HepG2 (cell line): ENCODE measurements around the gene LILRB2. TPM values are rescaled to one million over a fixed set of nuclear protein-coding genes. Genes with fewer than 3 reads are reported as not detected.
"Not testable (repeated sequence)": the region's sequence is repeated elsewhere in the genome, so short reads cannot be mapped to it uniquely, and the experiment has no call there.

ENCODE experiments used
- ATAC-seq: fragments of 200-7000 bp; cut with Tn5 transposase; 3 replicates; pipeline ENCODE4 v1.9.1; 2020; ENCODE audit warnings: mild to moderate bottlenecking, moderate library complexity
- BruUV-seq: library from RNA; stranded (reverse); fragments of 400-500 nt; replicated peaks from 2 replicates; lab custom pipeline; 2021; lab: Mats Ljungman, UMichigan
- CTCF ChIA-PET: fragments of 300-600 bp; formaldehyde crosslinking; extraction: SDS; loops from one replicate; lab custom pipeline; 2021; ENCODE audit warnings: low total read pairs, inconsistent platforms, low intra/inter-chr PET ratio; lab: Yijun Ruan, JAX
- POLR2A ChIA-PET: fragments of 350-600 bp; sonication (Branson Sonifier 250); formaldehyde crosslinking; loops from one replicate; lab custom pipeline; 2020; ENCODE audit warnings: antibody characterized with exemption, inconsistent platforms; lab: Yijun Ruan, JAX
- DNase-seq: peaks from one replicate; pipeline ENCODE4 v3.0.0-alpha.2; 2015; ENCODE audit warnings: low spot score
- FAIRE-seq: peaks from 3 replicates; lab custom pipeline; 2011; peaks lifted over from hg19 to GRCh38; lab: Jason Lieb, UNC
- H2AFZ ChIP-seq: one replicate; pipeline ENCODE4 v1.6.1; 2011; ENCODE audit warnings: low read length, inconsistent platforms
- H3K27ac ChIP-seq: fragments of 300-600 bp; 3 replicates; pipeline ENCODE4 v1.8.0; 2011; ENCODE audit warnings: mixed run types, mild to moderate bottlenecking, mixed read lengths, low read length, inconsistent platforms; ENCODE audit not compliant: insufficient read depth; ENCODE audit errors: extremely low read length
- H3K27me3 ChIP-seq, 2 experiments: fragments of 200-600 bp in 1 of 2; 2 replicates in 1 of 2; 3 replicates in 1 of 2; pipeline versions ENCODE4 v1.6.0 to v1.8.0; 2011; ENCODE audit warnings: low read length in 2 of 2, mild to moderate bottlenecking in 2 of 2, moderate library complexity in 2 of 2, inconsistent platforms in 1 of 2; ENCODE audit not compliant: insufficient read depth in 2 of 2, control insufficient read depth in 1 of 2
- H3K36me3 ChIP-seq, 2 experiments: fragments of 200-600 bp in 1 of 2; replicated peaks in 1 of 2; 2 replicates in 1 of 2; 3 replicates in 1 of 2; pipeline versions ENCODE4 v1.5.1 to v1.8.0; 2011; ENCODE audit warnings: low read length in 2 of 2, inconsistent platforms in 1 of 2; ENCODE audit not compliant: insufficient read depth in 2 of 2, control insufficient read depth in 1 of 2
- H3K4me1 ChIP-seq: 2 replicates; pipeline ENCODE4 v1.5.1; 2012; ENCODE audit warnings: low read length, inconsistent platforms; ENCODE audit not compliant: insufficient read depth
- H3K4me2 ChIP-seq: 2 replicates; pipeline ENCODE4 v1.6.0; 2011; ENCODE audit warnings: low read depth, low read length, inconsistent platforms
- H3K4me3 ChIP-seq, 3 experiments: fragments of 200-600 bp in 1 of 3; sonication (generic), shearing (Covaris generic) in 1 of 3; replicated peaks in 1 of 3; 2 replicates each; pipeline ENCODE4 v1.5.1; 2011 to 2016; ENCODE audit warnings: low read length in 3 of 3, inconsistent platforms in 2 of 3, low read depth in 2 of 3, mild to moderate bottlenecking in 2 of 3, control low read depth in 1 of 3, mixed read lengths in 1 of 3; ENCODE audit not compliant: insufficient read depth in 1 of 3
- H3K79me2 ChIP-seq: one replicate; pipeline ENCODE4 v1.6.1; 2011; ENCODE audit warnings: low read length, inconsistent platforms; ENCODE audit not compliant: insufficient read depth
- H3K9ac ChIP-seq: 2 replicates; pipeline ENCODE4 v1.6.0; 2011; ENCODE audit warnings: mild to moderate bottlenecking, low read depth, low read length, inconsistent platforms; ENCODE audit not compliant: insufficient read depth
- H3K9me3 ChIP-seq: 2 replicates; pipeline ENCODE4 v1.5.1; 2012; ENCODE audit warnings: mild to moderate bottlenecking, low read length
- H4K20me1 ChIP-seq: 2 replicates; pipeline ENCODE4 v1.6.0; 2011; ENCODE audit warnings: inconsistent platforms, mild to moderate bottlenecking, low read length, moderate library complexity; ENCODE audit not compliant: insufficient read depth
- TIGD3 ChIP-seq: sonication (generic); formaldehyde crosslinking; IDR thresholded peaks from 2 replicates; pipeline ENCODE4 v1.5.1; 2020; ENCODE audit warnings: mild to moderate bottlenecking, missing genetic modification reagents, borderline replicate concordance
- WGBS: methylation state at CpG from one replicate; pipeline ENCODE4 v1.1.6; 2017; ENCODE audit warnings: low lambda C conversion rate; 5-methylcytosine and 5-hydroxymethylcytosine counted together
- in situ Hi-C: cut with HindIII; loops from 2 replicates; pipeline ENCODE4 v1.10.0; 2017; ENCODE audit warnings: low pct_unique_long_range_greater_than_20kb; ENCODE audit not compliant: extremely low pct_ligation_motif_present
- intact Hi-C: fragments of 100-400 bp; cut with micrococcal nuclease; formaldehyde crosslinking; loops from one replicate; pipeline ENCODE4 v1.10.0; 2022; ENCODE audit not compliant: unreplicated experiment
- polyA plus RNA-seq, 8 experiments: library from polyadenylated mRNA; depleted of rRNA in 3 of 8; stranded (reverse) in 7 of 8; unstranded in 1 of 8; fragments of >200 nt; fragmentation: Illumina TruSeq in 4 of 8; extraction: Trizol in 4 of 8; gene quantifications; 2 replicates each; pipeline versions ENCODE4 v1.2.1 to v1.2.3, GENCODE V29; 2011 to 2016; ENCODE audit warnings: low read depth in 4 of 8, missing spikeins in 1 of 8, mixed read lengths in 1 of 8; ENCODE audit not compliant: insufficient read depth in 1 of 8
- total RNA-seq, 5 experiments: library from RNA; depleted of rRNA; stranded (reverse); fragments of >200 nt; fragmentation: Illumina TruSeq; extraction: Trizol; gene quantifications; 2 replicates each; pipeline ENCODE4 v1.2.3, GENCODE V29; 2016; ENCODE audit warnings: low read depth in 1 of 5
- TF ChIP-seq, protein P1 (sequence below): sonication (generic); formaldehyde crosslinking; IDR thresholded peaks from 2 replicates; pipeline ENCODE4 v1.4.0; 2020; ENCODE audit warnings: missing genetic modification reagents, borderline replicate concordance
- TF ChIP-seq, protein P2 (sequence below): sonication (generic); formaldehyde crosslinking; IDR thresholded peaks from 2 replicates; pipeline ENCODE4 v1.8.0; 2022; ENCODE audit warnings: missing genetic modification reagents, mild to moderate bottlenecking, moderate library complexity, borderline replicate concordance

LILRB2 gene
- total and polyA plus RNA-seq, 2 of the 13 experiments (the other 11 are each of a cell fraction or from before 2014, with no cell fraction given), result not detected

DNA sequence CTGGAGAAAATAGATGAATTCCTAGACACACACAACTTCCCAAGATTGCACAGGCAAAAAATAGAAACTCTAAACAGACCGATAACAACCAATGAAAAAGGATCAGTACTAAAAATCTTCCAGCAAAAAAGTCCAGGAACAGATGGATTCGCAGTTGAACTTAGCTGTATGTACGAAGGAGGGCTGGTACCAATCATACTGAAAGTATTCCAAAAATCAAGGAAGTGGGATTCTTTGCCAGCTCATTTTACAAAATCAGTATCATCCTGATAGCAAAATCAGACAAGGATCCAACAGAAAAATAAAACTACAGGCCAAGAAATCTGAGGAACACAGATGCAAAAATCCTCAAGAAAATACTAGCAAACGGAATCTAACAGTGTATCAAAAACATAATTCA is 6.5 kb upstream of the LILRB2 start (continued):
- TF ChIP-seq TIGD3 (CRISPR knock-in tag), result no peak
- TF ChIP-seq, protein P1, sequence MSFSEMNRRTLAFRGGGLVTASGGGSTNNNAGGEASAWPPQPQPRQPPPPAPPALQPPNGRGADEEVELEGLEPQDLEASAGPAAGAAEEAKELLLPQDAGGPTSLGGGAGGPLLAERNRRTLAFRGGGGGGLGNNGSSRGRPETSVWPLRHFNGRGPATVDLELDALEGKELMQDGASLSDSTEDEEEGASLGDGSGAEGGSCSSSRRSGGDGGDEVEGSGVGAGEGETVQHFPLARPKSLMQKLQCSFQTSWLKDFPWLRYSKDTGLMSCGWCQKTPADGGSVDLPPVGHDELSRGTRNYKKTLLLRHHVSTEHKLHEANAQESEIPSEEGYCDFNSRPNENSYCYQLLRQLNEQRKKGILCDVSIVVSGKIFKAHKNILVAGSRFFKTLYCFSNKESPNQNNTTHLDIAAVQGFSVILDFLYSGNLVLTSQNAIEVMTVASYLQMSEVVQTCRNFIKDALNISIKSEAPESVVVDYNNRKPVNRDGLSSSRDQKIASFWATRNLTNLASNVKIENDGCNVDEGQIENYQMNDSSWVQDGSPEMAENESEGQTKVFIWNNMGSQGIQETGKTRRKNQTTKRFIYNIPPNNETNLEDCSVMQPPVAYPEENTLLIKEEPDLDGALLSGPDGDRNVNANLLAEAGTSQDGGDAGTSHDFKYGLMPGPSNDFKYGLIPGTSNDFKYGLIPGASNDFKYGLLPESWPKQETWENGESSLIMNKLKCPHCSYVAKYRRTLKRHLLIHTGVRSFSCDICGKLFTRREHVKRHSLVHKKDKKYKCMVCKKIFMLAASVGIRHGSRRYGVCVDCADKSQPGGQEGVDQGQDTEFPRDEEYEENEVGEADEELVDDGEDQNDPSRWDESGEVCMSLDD (CRISPR knock-in tag), result no peak
- TF ChIP-seq, protein P2, sequence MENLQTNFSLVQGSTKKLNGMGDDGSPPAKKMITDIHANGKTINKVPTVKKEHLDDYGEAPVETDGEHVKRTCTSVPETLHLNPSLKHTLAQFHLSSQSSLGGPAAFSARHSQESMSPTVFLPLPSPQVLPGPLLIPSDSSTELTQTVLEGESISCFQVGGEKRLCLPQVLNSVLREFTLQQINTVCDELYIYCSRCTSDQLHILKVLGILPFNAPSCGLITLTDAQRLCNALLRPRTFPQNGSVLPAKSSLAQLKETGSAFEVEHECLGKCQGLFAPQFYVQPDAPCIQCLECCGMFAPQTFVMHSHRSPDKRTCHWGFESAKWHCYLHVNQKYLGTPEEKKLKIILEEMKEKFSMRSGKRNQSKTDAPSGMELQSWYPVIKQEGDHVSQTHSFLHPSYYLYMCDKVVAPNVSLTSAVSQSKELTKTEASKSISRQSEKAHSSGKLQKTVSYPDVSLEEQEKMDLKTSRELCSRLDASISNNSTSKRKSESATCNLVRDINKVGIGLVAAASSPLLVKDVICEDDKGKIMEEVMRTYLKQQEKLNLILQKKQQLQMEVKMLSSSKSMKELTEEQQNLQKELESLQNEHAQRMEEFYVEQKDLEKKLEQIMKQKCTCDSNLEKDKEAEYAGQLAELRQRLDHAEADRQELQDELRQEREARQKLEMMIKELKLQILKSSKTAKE, result no peak

DNA sequence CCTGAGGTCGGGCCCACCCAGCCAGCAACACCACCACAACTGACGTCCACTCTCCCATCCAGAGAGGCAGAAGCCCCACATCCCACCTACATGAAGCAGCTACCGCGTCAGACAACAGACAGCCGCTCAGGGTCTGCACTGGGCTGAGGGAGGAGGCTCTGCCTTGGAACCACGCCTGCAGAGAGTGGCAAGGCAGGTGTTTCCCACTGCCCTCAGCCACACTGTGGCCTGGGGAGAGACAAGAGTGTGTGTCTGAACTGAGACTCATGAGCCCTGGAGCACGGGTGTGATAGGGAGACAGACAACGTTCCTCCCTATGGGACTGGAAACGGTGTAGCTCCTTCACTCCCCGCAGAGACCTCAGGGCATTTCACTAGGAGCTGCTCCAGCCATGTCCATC is 5.4 kb upstream of the LILRB2 start:
- H3K9me3 ChIP-seq, H3K9ac ChIP-seq, FAIRE-seq, H3K27ac ChIP-seq, intact Hi-C loops, BruUV-seq, POLR2A ChIA-PET, H2AFZ ChIP-seq, H4K20me1 ChIP-seq, H3K4me1 ChIP-seq, in situ Hi-C loops, ATAC-seq, CTCF ChIA-PET, H3K4me3 ChIP-seq, DNase-seq, H3K79me2 ChIP-seq, H3K4me2 ChIP-seq, H3K36me3 ChIP-seq: not testable (repeated sequence)
- WGBS, result 13% methylated on average over 1 of the region's 10 CpGs
- H3K27me3 ChIP-seq, result peaks cover 0 to 22% of the 10 kb centered on the region in 2 experiments; a peak in 4 of 5 replicates

- H3K36me3 ChIP-seq, H3K4me1 ChIP-seq, H4K20me1 ChIP-seq, POLR2A ChIA-PET, FAIRE-seq, H3K9me3 ChIP-seq, BruUV-seq, H3K27ac ChIP-seq, DNase-seq, CTCF ChIA-PET, H3K4me3 ChIP-seq, H3K4me2 ChIP-seq, intact Hi-C loops, H3K9ac ChIP-seq, H3K79me2 ChIP-seq, ATAC-seq, in situ Hi-C loops, H2AFZ ChIP-seq: not testable (repeated sequence)
- H3K27me3 ChIP-seq, result peaks cover 0 to 27% of the 10 kb centered on the region in 2 experiments
- 6% methylated on average over 7 of the region's 12 CpGs for WGBS
These were observed 4.6 kb upstream of the LILRB2 start for GRCh38 chr19:54285427-54286056.
